H9 (cell line): ENCODE results near the gene ADGRB3. TPM values are rescaled to one million over a fixed set of nuclear protein-coding genes. Genes with fewer than 3 reads are reported as not detected.

ENCODE experiments used
- DNase-seq: peaks from one replicate; pipeline ENCODE4 v3.0.0-alpha.2; 2017
- H2AFZ ChIP-seq: one replicate; pipeline ENCODE4 v1.6.1; 2013; ENCODE audit warnings: mild to moderate bottlenecking, low read length, control low read depth, moderate library complexity
- H2AK5ac ChIP-seq: 2 replicates; pipeline ENCODE4 v1.6.1; 2013; ENCODE audit warnings: low read length, control low read depth, mixed read lengths; ENCODE audit not compliant: insufficient read length
- H2BK120ac ChIP-seq: one replicate; pipeline ENCODE4 v1.6.1; 2013; ENCODE audit warnings: low read depth, mild to moderate bottlenecking, low read length, control low read depth, inconsistent platforms; ENCODE audit not compliant: poor library complexity, severe bottlenecking
- H2BK12ac ChIP-seq: 2 replicates; pipeline ENCODE4 v1.6.1; 2013; ENCODE audit warnings: low read length, control low read depth, mixed read lengths, low read depth; ENCODE audit not compliant: insufficient read length
- H2BK15ac ChIP-seq: 2 replicates; pipeline ENCODE4 v1.6.1; 2013; ENCODE audit warnings: low read depth, low read length, control low read depth
- H2BK20ac ChIP-seq: one replicate; pipeline ENCODE4 v1.6.1; 2013; ENCODE audit warnings: low read depth, mild to moderate bottlenecking, low read length, control low read depth, inconsistent platforms; ENCODE audit not compliant: poor library complexity, severe bottlenecking
- H2BK5ac ChIP-seq: 2 replicates; pipeline ENCODE4 v1.6.1; 2013; ENCODE audit warnings: low read length, control low read depth, mixed read lengths; ENCODE audit not compliant: insufficient read length
- H3K14ac ChIP-seq: 2 replicates; pipeline ENCODE4 v1.6.1; 2013; ENCODE audit warnings: low read length, control low read depth; ENCODE audit not compliant: insufficient read depth
- H3K18ac ChIP-seq: 2 replicates; pipeline ENCODE4 v1.6.1; 2013; ENCODE audit warnings: low read depth, mild to moderate bottlenecking, mixed read lengths, low read length, control low read depth; ENCODE audit not compliant: insufficient read length
- H3K23ac ChIP-seq: 2 replicates; pipeline ENCODE4 v1.6.1; 2013; ENCODE audit warnings: low read length, control low read depth, mixed read lengths, low read depth; ENCODE audit not compliant: insufficient read length
- H3K23me2 ChIP-seq: 2 replicates; pipeline ENCODE4 v1.6.1; 2013; ENCODE audit warnings: low read depth, mild to moderate bottlenecking, mixed read lengths, low read length, control low read depth; ENCODE audit not compliant: insufficient read length, poor library complexity, severe bottlenecking
- H3K27ac ChIP-seq: 2 replicates; pipeline ENCODE4 v1.5.1; 2013; ENCODE audit warnings: low read length, control low read depth, mixed read lengths, low read depth; ENCODE audit not compliant: insufficient read length
- H3K27me3 ChIP-seq: 2 replicates; pipeline ENCODE4 v1.6.1; 2013; ENCODE audit warnings: low read length, control low read depth, inconsistent platforms; ENCODE audit not compliant: insufficient read depth
- H3K4ac ChIP-seq: 2 replicates; pipeline ENCODE4 v1.6.1; 2013; ENCODE audit warnings: low read depth, mild to moderate bottlenecking, control low read depth, inconsistent platforms, low read length, moderate library complexity
- H3K4me1 ChIP-seq: 2 replicates; pipeline ENCODE4 v1.6.1; 2013; ENCODE audit warnings: low read length, control low read depth, inconsistent platforms; ENCODE audit not compliant: insufficient read depth
- H3K4me2 ChIP-seq: 2 replicates; pipeline ENCODE4 v1.6.1; 2013; ENCODE audit warnings: low read length, control low read depth, mixed read lengths; ENCODE audit not compliant: insufficient read length, insufficient read depth
- H3K56ac ChIP-seq: 2 replicates; pipeline ENCODE4 v1.6.1; 2013; ENCODE audit warnings: low read depth, mild to moderate bottlenecking, mixed read lengths, low read length, control low read depth; ENCODE audit not compliant: insufficient read length
- H3K79me1 ChIP-seq: 2 replicates; pipeline ENCODE4 v1.6.1; 2013; ENCODE audit warnings: low read depth, mild to moderate bottlenecking, moderate library complexity, low read length, control low read depth, inconsistent platforms; ENCODE audit not compliant: insufficient read depth, poor library complexity, severe bottlenecking
- H3K79me2 ChIP-seq: 2 replicates; pipeline ENCODE4 v1.6.1; 2013; ENCODE audit warnings: low read length, control low read depth, inconsistent platforms; ENCODE audit not compliant: insufficient read depth
- H3K9ac ChIP-seq: 2 replicates; pipeline ENCODE4 v1.6.1; 2013; ENCODE audit warnings: low read length, control low read depth, mixed read lengths; ENCODE audit not compliant: insufficient read length; ENCODE audit errors: extremely low read depth
- H3K9me3 ChIP-seq: one replicate; pipeline ENCODE4 v1.6.1; 2013; ENCODE audit warnings: low read depth, low read length, inconsistent platforms; ENCODE audit not compliant: control insufficient read depth
- H3T11ph ChIP-seq: one replicate; pipeline ENCODE4 v1.6.1; 2013; ENCODE audit warnings: mild to moderate bottlenecking, low read length, control low read depth, inconsistent platforms
- H4K20me1 ChIP-seq: one replicate; pipeline ENCODE4 v1.6.1; 2013; ENCODE audit not compliant: control insufficient read depth, insufficient read length, insufficient read depth
- H4K5ac ChIP-seq: 2 replicates; pipeline ENCODE4 v1.6.1; 2013; ENCODE audit warnings: low read depth, mild to moderate bottlenecking, mixed read lengths, low read length, control low read depth; ENCODE audit not compliant: insufficient read length
- H4K8ac ChIP-seq: replicated peaks from 2 replicates; pipeline ENCODE4 v1.6.1; 2013; ENCODE audit warnings: low read length, control low read depth, mixed read lengths, low read depth; ENCODE audit not compliant: insufficient read length
- H4K91ac ChIP-seq: 2 replicates; pipeline ENCODE4 v1.6.1; 2013; ENCODE audit warnings: low read depth, mild to moderate bottlenecking, moderate library complexity, mixed read lengths, low read length, control low read depth; ENCODE audit not compliant: insufficient read length
- H3K27ac Mint-ChIP-seq, 3 experiments: 2 replicates in 2 of 3; 3 replicates in 1 of 3; pipeline ENCODE4 v1.8.0; 2020 to 2021; ENCODE audit warnings: mixed read lengths in 3 of 3, mild to moderate bottlenecking in 1 of 3, moderate library complexity in 1 of 3
- H3K27me3 Mint-ChIP-seq: 2 replicates; pipeline ENCODE4 v1.8.0; 2021; ENCODE audit warnings: low read depth, mild to moderate bottlenecking, moderate library complexity, mixed read lengths
- H3K36me3 Mint-ChIP-seq, 3 experiments: 2 replicates in 2 of 3; 3 replicates in 1 of 3; pipeline ENCODE4 v1.8.0; 2020 to 2021; ENCODE audit warnings: low read depth in 3 of 3, mixed read lengths in 3 of 3; ENCODE audit not compliant: insufficient read depth in 1 of 3
- H3K4me1 Mint-ChIP-seq, 2 experiments: 2 replicates each; pipeline ENCODE4 v1.8.0; 2020; ENCODE audit warnings: mixed read lengths in 2 of 2
- H3K4me3 Mint-ChIP-seq, 2 experiments: 2 replicates in 1 of 2; 3 replicates in 1 of 2; pipeline ENCODE4 v1.8.0; 2020 to 2021; ENCODE audit warnings: mild to moderate bottlenecking in 2 of 2, mixed read lengths in 2 of 2, moderate library complexity in 1 of 2
- H3K9me3 Mint-ChIP-seq, 2 experiments: 2 replicates in 1 of 2; 3 replicates in 1 of 2; pipeline ENCODE4 v1.8.0; 2020; ENCODE audit warnings: mild to moderate bottlenecking in 2 of 2, mixed read lengths in 2 of 2, moderate library complexity in 1 of 2
- WGBS: extraction: QIAGEN DNeasy Blood & Tissue Kit; methylation state at CpG from one replicate; pipeline ENCODE4 v1.1.7; 2013; ENCODE audit warnings: missing lambda C conversion rate, low lambda C conversion rate, mixed read lengths; ENCODE audit not compliant: insufficient read length; ENCODE audit errors: extremely low coverage; 5-methylcytosine and 5-hydroxymethylcytosine counted together
- total RNA-seq: library from RNA; stranded (reverse); gene quantifications from 2 replicates; pipeline ENCODE4 v1.2.1, GENCODE V29; 2021
- TF ChIP-seq, protein P1 (sequence below): fragments of 200-600 bp; sonication (generic); conservative IDR thresholded peaks from 3 replicates; pipeline ENCODE4 v1.8.0; 2021; ENCODE audit warnings: antibody characterized with exemption, mild to moderate bottlenecking

The ADGRB3 gene
- total RNA-seq, 1 experiment from 2014 or later, result 0.37 TPM

- H3K27ac ChIP-seq, result no peak overlapping the region
- H3K23ac ChIP-seq, result no peak overlapping the region
- H3K4me3 Mint-ChIP-seq, result no peak overlapping the region
- no peak overlapping the region for H3K27ac Mint-ChIP-seq
- H3K9me3 ChIP-seq, result no peaks in the 10 kb centered on the region
- no peaks in the 10 kb centered on the region for H3K27me3 Mint-ChIP-seq
- H3K9me3 Mint-ChIP-seq, result no peaks in the 10 kb centered on the region
- H3K4me1 ChIP-seq, result no peaks in the 10 kb centered on the region
- no peaks in the 10 kb centered on the region for H3K79me1 ChIP-seq
- H2BK15ac ChIP-seq, result no peak overlapping the region
- no peak overlapping the region for H2AK5ac ChIP-seq
- no peak overlapping the region for H2BK5ac ChIP-seq
- no peak overlapping the region for H2BK20ac ChIP-seq
- no peaks in the 10 kb centered on the region for H3K79me2 ChIP-seq
- no peak overlapping the region for H2BK12ac ChIP-seq
- H3K4ac ChIP-seq, result no peak overlapping the region
- H4K20me1 ChIP-seq, result no peaks in the 10 kb centered on the region
- H2AFZ ChIP-seq, result no peak overlapping the region
- no peak overlapping the region for H4K5ac ChIP-seq
- H4K8ac ChIP-seq, result no peak overlapping the region
- TF ChIP-seq, protein P1, sequence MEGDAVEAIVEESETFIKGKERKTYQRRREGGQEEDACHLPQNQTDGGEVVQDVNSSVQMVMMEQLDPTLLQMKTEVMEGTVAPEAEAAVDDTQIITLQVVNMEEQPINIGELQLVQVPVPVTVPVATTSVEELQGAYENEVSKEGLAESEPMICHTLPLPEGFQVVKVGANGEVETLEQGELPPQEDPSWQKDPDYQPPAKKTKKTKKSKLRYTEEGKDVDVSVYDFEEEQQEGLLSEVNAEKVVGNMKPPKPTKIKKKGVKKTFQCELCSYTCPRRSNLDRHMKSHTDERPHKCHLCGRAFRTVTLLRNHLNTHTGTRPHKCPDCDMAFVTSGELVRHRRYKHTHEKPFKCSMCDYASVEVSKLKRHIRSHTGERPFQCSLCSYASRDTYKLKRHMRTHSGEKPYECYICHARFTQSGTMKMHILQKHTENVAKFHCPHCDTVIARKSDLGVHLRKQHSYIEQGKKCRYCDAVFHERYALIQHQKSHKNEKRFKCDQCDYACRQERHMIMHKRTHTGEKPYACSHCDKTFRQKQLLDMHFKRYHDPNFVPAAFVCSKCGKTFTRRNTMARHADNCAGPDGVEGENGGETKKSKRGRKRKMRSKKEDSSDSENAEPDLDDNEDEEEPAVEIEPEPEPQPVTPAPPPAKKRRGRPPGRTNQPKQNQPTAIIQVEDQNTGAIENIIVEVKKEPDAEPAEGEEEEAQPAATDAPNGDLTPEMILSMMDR, result no peak
- WGBS, result no CpG with 5 or more reads among the region's 2 CpGs
- no peak for DNase-seq
- H3K56ac ChIP-seq, result no peak overlapping the region
- no peak overlapping the region for H3K14ac ChIP-seq
- H3K18ac ChIP-seq, result no peak overlapping the region
- H3K36me3 Mint-ChIP-seq, result no peaks in the 10 kb centered on the region
- no peak overlapping the region for H3T11ph ChIP-seq
- H2BK120ac ChIP-seq, result no peak overlapping the region
- no peak overlapping the region for H4K91ac ChIP-seq
- H3K23me2 ChIP-seq, result no peaks in the 10 kb centered on the region
- no peaks in the 10 kb centered on the region for H3K4me1 Mint-ChIP-seq
- no peak overlapping the region for H3K9ac ChIP-seq
- H3K27me3 ChIP-seq, result no peaks in the 10 kb centered on the region
- H3K4me2 ChIP-seq, result no peak overlapping the region
These were observed 45.2 kb downstream of the ADGRB3 start for GRCh38 chr6:68680264-68680663.
